Spleen (tissue), 11 donors: ENCODE results near the gene CCL22. TPM values are rescaled to one million over a fixed set of nuclear protein-coding genes. Genes with fewer than 3 reads are reported as not detected.

Experiments used
- DNase-seq: peaks from one replicate; pipeline ENCODE4 v3.0.0-alpha.2; 2020
- H3K27ac ChIP-seq, 8 donors: fragments of 200-600 bp; sonication (generic) in 7 of 8; 1 replicate in 4 of 8; 2 replicates in 4 of 8; pipeline versions ENCODE4 v1.5.0 to v1.8.0; 2016 to 2021; ENCODE audit warnings: inconsistent platforms in 4 of 8, mild to moderate bottlenecking in 4 of 8, moderate library complexity in 1 of 8
- H3K27me3 ChIP-seq, 7 donors: fragments of 200-600 bp; sonication (generic) in 6 of 7; replicated peaks in 1 of 7; 1 replicate in 4 of 7; 2 replicates in 3 of 7; pipeline versions ENCODE4 v1.5.0 to v1.8.0; 2016 to 2021; ENCODE audit warnings: inconsistent platforms in 3 of 7, mild to moderate bottlenecking in 1 of 7
- H3K36me3 ChIP-seq, 6 donors: fragments of 200-600 bp; sonication (generic) in 5 of 6; 1 replicate in 4 of 6; 2 replicates in 2 of 6; pipeline versions ENCODE4 v1.5.0 to v1.8.0; 2016 to 2021; ENCODE audit warnings: inconsistent platforms in 2 of 6
- H3K4me1 ChIP-seq, 6 donors: fragments of 200-600 bp; sonication (generic) in 5 of 6; 1 replicate in 3 of 6; 2 replicates in 3 of 6; pipeline versions ENCODE4 v1.5.0 to v1.8.0; 2016 to 2021; ENCODE audit warnings: inconsistent platforms in 3 of 6
- H3K4me3 ChIP-seq, 8 donors: fragments of 200-600 bp; sonication (generic) in 7 of 8; 1 replicate in 4 of 8; 2 replicates in 4 of 8; pipeline versions ENCODE4 v1.5.0 to v1.8.0; 2016 to 2021; ENCODE audit warnings: inconsistent platforms in 4 of 8, mild to moderate bottlenecking in 4 of 8, moderate library complexity in 2 of 8
- H3K9me3 ChIP-seq, 8 donors: fragments of 200-600 bp; sonication (generic) in 7 of 8; 1 replicate in 4 of 8; 2 replicates in 4 of 8; pipeline versions ENCODE4 v1.5.0 to v1.8.0; 2016 to 2021; ENCODE audit warnings: inconsistent platforms in 4 of 8
- CTCF ChIP-seq, 11 experiments: fragments of 200-600 bp in 7 of 11; fragments of 450-650 bp in 4 of 11; sonication (generic) in 4 of 11; IDR thresholded peaks in 8 of 11; conservative IDR thresholded peaks in 3 of 11; 1 replicate in 7 of 11; 2 replicates in 4 of 11; pipeline versions ENCODE4 v1.4.0 to v1.8.0; 2016 to 2021; ENCODE audit warnings: antibody characterized with exemption in 11 of 11, inconsistent platforms in 4 of 11, mild to moderate bottlenecking in 1 of 11
- POLR2A ChIP-seq, 3 donors: fragments of 450-650 bp; IDR thresholded peaks; one replicate each; pipeline ENCODE4 v1.5.1; 2017; ENCODE audit warnings: antibody characterized with exemption in 3 of 3, mild to moderate bottlenecking in 1 of 3
- POLR2AphosphoS5 ChIP-seq, 3 donors: sonication (generic); formaldehyde crosslinking; IDR thresholded peaks; one replicate each; pipeline ENCODE4 v1.5.1; 2017; ENCODE audit warnings: antibody characterized with exemption in 3 of 3
- WGBS, 5 donors: extraction: QIAGEN DNeasy Blood & Tissue Kit in 3 of 5; methylation state at CpG; one replicate each; pipeline versions ENCODE4 v1.1.5 to v1.1.7; 2013 to 2018; 5-methylcytosine and 5-hydroxymethylcytosine counted together
- intact Hi-C: fragments of 100-400 bp; cut with DNase I; formaldehyde crosslinking; loops from one replicate; pipeline ENCODE4 v1.15.0; 2023; ENCODE audit warnings: low total_unique reads
- polyA plus RNA-seq, 3 donors: library from polyadenylated mRNA; stranded (reverse); fragments of 200-250 nt; gene quantifications; one replicate each; pipeline ENCODE4 v1.2.1, GENCODE V29; 2013
- total RNA-seq, 7 donors: library from RNA; depleted of rRNA in 3 of 7; stranded (reverse); fragments of >200 nt in 3 of 7; fragmentation: NEBNext Ultra II Directional in 4 of 7; extraction: Animal tissue kit (Norgen Biotek cat#: 25700) in 4 of 7; gene quantifications; one replicate each; pipeline versions ENCODE4 v1.1.0 to v1.2.1, GENCODE V29; 2016 to 2021
- donor health status: healthy with polysubstance abuse.
- donor health status: DM: no; HTN: no; CAD: no; lungs with moderate emphysema.
- donor health status: DM: no; HTN: no; CAD: no.
- donor health status: Bipolar disorder and iron deficiency.
- donor health status: healthy.
- donor health status: DM: no; HTN: no; CAD: no.
- donor health status: DM: yes; HTN: yes; CAD: no.

The CCL22 gene
- total and polyA plus RNA-seq, 10 donors = 0.51 to 6.9 (median 1.7) TPM

- peak; percentile 3 for DNase-seq
- H3K27ac ChIP-seq = peak overlapping the region in 1 of 8 donors; percentile 21
- no peak for TF ChIP-seq POLR2AphosphoS5 (IDR thresholded peaks at IDR 0.05)
- no peak for TF ChIP-seq POLR2A (IDR thresholded peaks at IDR 0.05)
- TF ChIP-seq CTCF (IDR thresholded peaks at IDR 0.05 in 8 of 11, conservative IDR thresholded peaks at IDR 0.05 in 3 of 11) = no peak
- no peaks in the 10 kb centered on the region for H3K27me3 ChIP-seq
- H3K4me1 ChIP-seq = no peaks in the 10 kb centered on the region
- no peaks in the 10 kb centered on the region for H3K36me3 ChIP-seq
- intact Hi-C loops = no loop called here
- WGBS, 5 donors = 35 to 55% (median 40%) methylated on average over 2 of the region's 2 CpGs
- H3K9me3 ChIP-seq = peaks cover 0 to 7% (median 6%) of the 10 kb centered on the region in 8 donors
- no peak overlapping the region for H3K4me3 ChIP-seq
Measured at GRCh38 chr16:57324749-57325148, 33.8 kb upstream of the CCL22 start.

- intact Hi-C loops = no loop called here
- no peak for TF ChIP-seq CTCF (IDR thresholded peaks at IDR 0.05 in 8 of 11, conservative IDR thresholded peaks at IDR 0.05 in 3 of 11)
- TF ChIP-seq POLR2A (IDR thresholded peaks at IDR 0.05) = no peak
- TF ChIP-seq POLR2AphosphoS5 (IDR thresholded peaks at IDR 0.05) = no peak
- no peak overlapping the region for H3K27ac ChIP-seq
- no peaks in the 10 kb centered on the region for H3K36me3 ChIP-seq
- 76 to 90% (median 83%) methylated on average over 1 of the region's 1 CpG for WGBS, 5 donors
- H3K4me3 ChIP-seq = no peak overlapping the region
- no peaks in the 10 kb centered on the region for H3K4me1 ChIP-seq
- DNase-seq = no peak
- H3K9me3 ChIP-seq = peaks cover 0 to 7% (median 6%) of the 10 kb centered on the region in 8 donors
- H3K27me3 ChIP-seq = no peaks in the 10 kb centered on the region
Measured at GRCh38 chr16:57325458-57325857, 33.1 kb upstream of the CCL22 start.

- H3K9me3 ChIP-seq = peaks cover 0 to 19% (median 7%) of the 10 kb centered on the region in 8 donors
- H3K27ac ChIP-seq = no peak overlapping the region
- no peaks in the 10 kb centered on the region for H3K36me3 ChIP-seq
- TF ChIP-seq POLR2A (IDR thresholded peaks at IDR 0.05) = no peak
- TF ChIP-seq POLR2AphosphoS5 (IDR thresholded peaks at IDR 0.05) = no peak
- TF ChIP-seq CTCF (IDR thresholded peaks at IDR 0.05 in 8 of 11, conservative IDR thresholded peaks at IDR 0.05 in 3 of 11) = no peak
- intact Hi-C loops = no loop called here
- H3K27me3 ChIP-seq = peaks cover 0 to 4% (median 0%) of the 10 kb centered on the region in 7 donors
- no peaks in the 10 kb centered on the region for H3K4me1 ChIP-seq
- H3K4me3 ChIP-seq = no peak overlapping the region
- peak; percentile 6 for DNase-seq
- 64 to 80% (median 69%) methylated on average over 8 of the region's 8 CpGs for WGBS, 5 donors
Measured at GRCh38 chr16:57329718-57330327, 28.8 kb upstream of the CCL22 start.

- H3K27me3 ChIP-seq = peaks cover 0 to 4% (median 0%) of the 10 kb centered on the region in 7 donors
- no peak overlapping the region for H3K4me3 ChIP-seq
- peaks cover 0 to 16% (median 5%) of the 10 kb centered on the region in 8 donors for H3K9me3 ChIP-seq
- no peak for DNase-seq
- TF ChIP-seq POLR2A (IDR thresholded peaks at IDR 0.05) (no peak), CTCF (IDR thresholded peaks at IDR 0.05 in 8 of 11, conservative IDR thresholded peaks at IDR 0.05 in 3 of 11) (no peak), POLR2AphosphoS5 (IDR thresholded peaks at IDR 0.05) (no peak)
- no peaks in the 10 kb centered on the region for H3K4me1 ChIP-seq
- no peak overlapping the region for H3K27ac ChIP-seq
- intact Hi-C loops = no loop called here
- no peaks in the 10 kb centered on the region for H3K36me3 ChIP-seq
- 85 to 93% (median 89%) methylated on average over 3 of the region's 3 CpGs for WGBS, 5 donors
Measured at GRCh38 chr16:57331355-57331754, 27.2 kb upstream of the CCL22 start.
